HCT116 (cell line): ENCODE data around the gene SHC2. TPM values are rescaled to one million over a fixed set of nuclear protein-coding genes. Genes with fewer than 3 reads are reported as not detected.

Source experiments
- ATAC-seq: fragments of 200-7000 bp; cut with Tn5 transposase; 2 replicates; pipeline ENCODE4 v1.9.1; 2020; ENCODE audit warnings: mild to moderate bottlenecking, moderate library complexity
- BruUV-seq: library from RNA; stranded (reverse); fragments of 400-500 nt; replicated peaks from 2 replicates; lab custom pipeline; 2021; lab: Mats Ljungman, UMichigan
- CTCF ChIA-PET: fragments of 300-600 bp; sonication (Branson Sonifier 250); formaldehyde crosslinking; loops from one replicate; lab custom pipeline; 2021; ENCODE audit warnings: antibody characterized with exemption; lab: Charles Lee
- POLR2A ChIA-PET: fragments of 300-600, 350-600 bp; sonication (Branson Sonifier 250); formaldehyde crosslinking; loops from one replicate; lab custom pipeline; 2021; ENCODE audit warnings: antibody characterized with exemption; lab: Charles Lee
- RAD21 ChIA-PET, 2 experiments: fragments of 300-600 bp; sonication (Branson Sonifier 250); formaldehyde crosslinking; loops; one replicate each; lab custom pipeline; 2023; ENCODE audit warnings: low total read pairs in 2 of 2; ENCODE audit not compliant: uncharacterized antibody in 2 of 2, unreplicated experiment in 2 of 2, low non-redundant PET in 1 of 2; lab: Charles Lee
- DNase-seq: peaks from one replicate; pipeline ENCODE4 v3.0.0-alpha.2; 2010; ENCODE audit warnings: low read depth, low spot score
- H2AFZ ChIP-seq: fragments of 200-600 bp; shearing (Covaris generic), sonication (generic); 2 replicates; pipeline ENCODE4 v1.6.1; 2017; ENCODE audit warnings: low read depth, mixed run types, mixed read lengths, antibody characterized with exemption, low read length; ENCODE audit not compliant: poor library complexity, severe bottlenecking
- H3K27ac ChIP-seq: 2 replicates; pipeline ENCODE4 v1.5.1; 2012; ENCODE audit warnings: low read depth, low read length
- H3K27me3 ChIP-seq: fragments of 200-600 bp; sonication (generic); 2 replicates; pipeline ENCODE4 v1.6.1; 2016; ENCODE audit warnings: mixed run types, low read length, mixed read lengths; ENCODE audit not compliant: insufficient read depth
- H3K36me3 ChIP-seq, 2 experiments: fragments of 200-500 bp in 1 of 2; fragments of 200-600 bp in 1 of 2; sonication (Bioruptor generic) in 1 of 2; sonication (generic) in 1 of 2; 2 replicates each; pipeline versions ENCODE4 v1.5.1 to v1.6.1; 2014 to 2016; ENCODE audit warnings: low read length in 2 of 2, inconsistent platforms in 1 of 2, mixed read lengths in 1 of 2, mixed run types in 1 of 2; ENCODE audit not compliant: insufficient read depth in 2 of 2, control insufficient read depth in 1 of 2
- H3K4me1 ChIP-seq, 2 experiments: fragments of 200-600 bp in 1 of 2; sonication (generic) in 1 of 2; 2 replicates each; pipeline versions ENCODE4 v1.5.1 to v1.6.1; 2012 to 2017; ENCODE audit warnings: low read length in 2 of 2, inconsistent platforms in 1 of 2, mild to moderate bottlenecking in 1 of 2, mixed read lengths in 1 of 2, mixed run types in 1 of 2, moderate library complexity in 1 of 2; ENCODE audit not compliant: insufficient read depth in 2 of 2, control insufficient read depth in 1 of 2
- H3K4me2 ChIP-seq: fragments of 200-600 bp; sonication (generic); 2 replicates; pipeline ENCODE4 v1.6.1; 2017; ENCODE audit warnings: mixed run types, low read length, mixed read lengths
- H3K4me3 ChIP-seq, 2 experiments: fragments of 200-600 bp in 1 of 2; sonication (generic) in 1 of 2; replicated peaks in 1 of 2; 2 replicates each; pipeline ENCODE4 v1.5.1; 2011 to 2016; ENCODE audit warnings: low read length in 2 of 2, control low read depth in 1 of 2, low read depth in 1 of 2, mild to moderate bottlenecking in 1 of 2, mixed read lengths in 1 of 2, mixed run types in 1 of 2
- H3K79me2 ChIP-seq: fragments of 200-600 bp; sonication (generic); 2 replicates; pipeline ENCODE4 v1.6.1; 2017; ENCODE audit warnings: mild to moderate bottlenecking, mixed run types, low read length, moderate library complexity, mixed read lengths; ENCODE audit not compliant: insufficient read depth
- H3K9ac ChIP-seq: fragments of 200-600 bp; sonication (generic); 2 replicates; pipeline ENCODE4 v1.6.1; 2016; ENCODE audit warnings: low read length, mixed read lengths
- H3K9me2 ChIP-seq: fragments of 200-600 bp; sonication (generic), shearing (Covaris generic); 2 replicates; pipeline ENCODE4 v1.6.1; 2017; ENCODE audit warnings: mixed run types, mild to moderate bottlenecking, moderate library complexity; ENCODE audit not compliant: insufficient read depth
- H3K9me3 ChIP-seq, 2 experiments: fragments of 200-500 bp in 1 of 2; fragments of 200-600 bp in 1 of 2; sonication (Bioruptor generic) in 1 of 2; sonication (generic) in 1 of 2; 2 replicates each; pipeline ENCODE4 v1.6.1; 2014 to 2017; ENCODE audit warnings: low read length in 2 of 2, mixed read lengths in 2 of 2, inconsistent platforms in 1 of 2, low read depth in 1 of 2, mild to moderate bottlenecking in 1 of 2, mixed run types in 1 of 2, moderate library complexity in 1 of 2; ENCODE audit not compliant: control insufficient read depth in 1 of 2, insufficient read depth in 1 of 2
- H4K20me1 ChIP-seq: fragments of 200-600 bp; sonication (generic), shearing (Covaris generic); 2 replicates; pipeline ENCODE4 v1.6.1; 2017; ENCODE audit warnings: mixed run types, mild to moderate bottlenecking, moderate library complexity; ENCODE audit not compliant: insufficient read depth
- CBX3 ChIP-seq: IDR thresholded peaks from 2 replicates; pipeline ENCODE4 v1.6.1; 2012; ENCODE audit warnings: low read depth
- CEBPB ChIP-seq: IDR thresholded peaks from 2 replicates; pipeline ENCODE4 v1.6.1; 2012; ENCODE audit warnings: low read depth
- CTCF ChIP-seq, 3 experiments: fragments of 200-600 bp in 1 of 3; sonication (generic) in 1 of 3; IDR thresholded peaks in 2 of 3; conservative IDR thresholded peaks in 1 of 3; 2 replicates each; pipeline ENCODE4 v1.5.1; 2012 to 2017; ENCODE audit warnings: low read depth in 2 of 3, low read length in 2 of 3, antibody characterized with exemption in 1 of 3, borderline replicate concordance in 1 of 3, control low read depth in 1 of 3, mild to moderate bottlenecking in 1 of 3, mixed read lengths in 1 of 3, mixed run types in 1 of 3, moderate library complexity in 1 of 3; ENCODE audit not compliant: insufficient read depth in 1 of 3
- EGR1 ChIP-seq: IDR thresholded peaks from 2 replicates; pipeline ENCODE4 v1.6.1; 2012; ENCODE audit warnings: low read depth
- ELF1 ChIP-seq: IDR thresholded peaks from 2 replicates; pipeline ENCODE4 v1.6.1; 2012; ENCODE audit warnings: low read depth, borderline replicate concordance
- EZH2phosphoT487 ChIP-seq: fragments of 200-600 bp; IDR thresholded peaks from 2 replicates; pipeline ENCODE4 v1.6.1; 2018; ENCODE audit warnings: antibody characterized with exemption, borderline replicate concordance
- FOSL1 ChIP-seq: IDR thresholded peaks from 2 replicates; pipeline ENCODE4 v1.6.1; 2012; ENCODE audit warnings: low read depth
- JUND ChIP-seq: IDR thresholded peaks from 2 replicates; pipeline ENCODE4 v1.6.1; 2012
- POLR2A ChIP-seq: IDR thresholded peaks from 2 replicates; pipeline ENCODE4 v1.7.0; 2011; ENCODE audit warnings: borderline replicate concordance; ENCODE audit not compliant: insufficient read depth, insufficient read length; ENCODE audit errors: extremely low read depth
- POLR2AphosphoS5 ChIP-seq: IDR thresholded peaks from 2 replicates; pipeline ENCODE4 v1.6.1; 2011; ENCODE audit warnings: mild to moderate bottlenecking, low read depth, low read length, moderate library complexity
- RAD21 ChIP-seq: IDR thresholded peaks from 2 replicates; pipeline ENCODE4 v1.6.1; 2012; ENCODE audit warnings: low read depth, mild to moderate bottlenecking
- SIN3A ChIP-seq: IDR thresholded peaks from 2 replicates; pipeline ENCODE4 v1.6.1; 2012; ENCODE audit warnings: low read depth
- SP1 ChIP-seq: IDR thresholded peaks from 2 replicates; pipeline ENCODE4 v1.6.1; 2012; ENCODE audit warnings: low read depth
- SRF ChIP-seq: IDR thresholded peaks from 2 replicates; pipeline ENCODE4 v1.6.1; 2012; ENCODE audit warnings: low read depth
- TCF7L2 ChIP-seq: IDR thresholded peaks from 2 replicates; pipeline ENCODE4 v1.7.0; 2011; ENCODE audit warnings: borderline replicate concordance, inconsistent platforms; ENCODE audit not compliant: insufficient read depth, insufficient read length; ENCODE audit errors: extremely low read depth
- ZBTB33 ChIP-seq: IDR thresholded peaks from 2 replicates; pipeline ENCODE4 v1.6.1; 2011; ENCODE audit warnings: mild to moderate bottlenecking, low read length, moderate library complexity; ENCODE audit not compliant: insufficient replicate concordance; ENCODE audit errors: extremely low read depth
- ZFX ChIP-seq: fragments of 450-650 bp; IDR thresholded peaks from 2 replicates; pipeline ENCODE4 v1.6.1; 2017
- ZNF274 ChIP-seq: fragments of 200-500 bp; sonication (Bioruptor generic); IDR thresholded peaks from 2 replicates; pipeline ENCODE4 v1.6.1; 2014; ENCODE audit warnings: mild to moderate bottlenecking, low read depth, low read length, inconsistent platforms
- intact Hi-C: fragments of 100-400 bp; cut with micrococcal nuclease; formaldehyde crosslinking; loops from 2 replicates; pipeline ENCODE4 v1.10.0; 2022
- total RNA-seq: library from RNA; stranded (reverse); gene quantifications from one replicate; pipeline ENCODE4 v1.2.1, GENCODE V29; 2021; ENCODE audit not compliant: unreplicated experiment

Gene SHC2
- total RNA-seq, 1 experiment from 2014 or later = 2.5 TPM

- Histone ChIP-seq H3K9ac (no peak overlapping the region), H3K79me2 (no peaks in the 10 kb centered on the region), H3K36me3 (no peaks in the 10 kb centered on the region), H3K9me3 (peaks cover 0 to 6% of the 10 kb centered on the region in 2 experiments; a peak in 1 of 4 replicates), H3K27me3 (no peaks in the 10 kb centered on the region), H4K20me1 (no peaks in the 10 kb centered on the region), H3K27ac (no peak overlapping the region), H3K4me2 (no peak overlapping the region), H3K4me3 (no peak overlapping the region), H3K4me1 (no peaks in the 10 kb centered on the region), H3K9me2 (no peaks in the 10 kb centered on the region), H2AFZ (no peak overlapping the region)
- BruUV-seq = no TSS peak
- no peak for TF ChIP-seq SP1
- TF ChIP-seq JUND = no peak
- TF ChIP-seq ZFX = no peak
- TF ChIP-seq CTCF (IDR thresholded peaks at IDR 0.05 in 2 of 3, conservative IDR thresholded peaks at IDR 0.05 in 1 of 3; ENCODE audit: borderline replicate concordance in 1 of 3, insufficient read depth in 1 of 3, low read depth in 2 of 3, low read length in 2 of 3) = no peak
- TF ChIP-seq CBX3 = no peak
- TF ChIP-seq SRF = no peak
- no peak for TF ChIP-seq SIN3A
- TF ChIP-seq ZNF274 = no peak
- no peak for TF ChIP-seq CEBPB
- no peak for TF ChIP-seq ELF1
- no peak for TF ChIP-seq EZH2phosphoT487
- TF ChIP-seq FOSL1 = no peak
- no peak for TF ChIP-seq RAD21
- TF ChIP-seq ZBTB33 = no peak
- TF ChIP-seq TCF7L2 = no peak
- TF ChIP-seq POLR2AphosphoS5 = no peak
- TF ChIP-seq EGR1 = no peak
- no peak for TF ChIP-seq POLR2A
- ATAC-seq (no peak), DNase-seq (no peak)
- RAD21 ChIA-PET = no interaction called here
- CTCF ChIA-PET = no interaction called here
- POLR2A ChIA-PET = no interaction called here
- intact Hi-C loops = no loop called here
These were observed 62.1 kb downstream of the SHC2 start for GRCh38 chr19:398719-399118.
